Small intestine (tissue), 7 donors: ENCODE data around the gene MUC13. TPM values are rescaled to one million over a fixed set of nuclear protein-coding genes. Genes with fewer than 3 reads are reported as not detected.

Experiments
- DNase-seq, 2 donors: peaks; one replicate each; pipeline versions ENCODE4 v3.0.0 to v3.0.0-alpha.2; 2013
- FAIRE-seq: peaks from 2 replicates; lab custom pipeline; 2012; peaks lifted over from hg19 to GRCh38; lab: Jason Lieb, UNC
- H3K27ac ChIP-seq, 3 donors: one replicate each; pipeline ENCODE4 v1.5.1; 2013; ENCODE audit warnings: low read length in 2 of 3, mild to moderate bottlenecking in 2 of 3, control low read depth in 1 of 3, inconsistent platforms in 1 of 3, low read depth in 1 of 3, moderate library complexity in 1 of 3
- H3K27me3 ChIP-seq, 3 donors: one replicate each; pipeline ENCODE4 v1.6.1; 2013; ENCODE audit warnings: low read length in 3 of 3, inconsistent platforms in 1 of 3; ENCODE audit not compliant: control insufficient read depth in 3 of 3, insufficient read depth in 3 of 3
- H3K36me3 ChIP-seq, 3 donors: one replicate each; pipeline ENCODE4 v1.6.1; 2013; ENCODE audit warnings: low read length in 3 of 3, inconsistent platforms in 1 of 3, low read depth in 1 of 3, mild to moderate bottlenecking in 1 of 3, moderate library complexity in 1 of 3; ENCODE audit not compliant: control insufficient read depth in 3 of 3, insufficient read depth in 2 of 3
- H3K4me1 ChIP-seq, 3 donors: one replicate each; pipeline ENCODE4 v1.6.1; 2013; ENCODE audit warnings: low read length in 2 of 3, inconsistent platforms in 1 of 3, low read depth in 1 of 3, mild to moderate bottlenecking in 1 of 3, moderate library complexity in 1 of 3; ENCODE audit not compliant: control insufficient read depth in 3 of 3, insufficient read depth in 2 of 3
- H3K4me3 ChIP-seq, 3 donors: one replicate each; pipeline ENCODE4 v1.5.1; 2013; ENCODE audit warnings: low read length in 3 of 3, control low read depth in 1 of 3, inconsistent platforms in 1 of 3, low read depth in 1 of 3, mild to moderate bottlenecking in 1 of 3, moderate library complexity in 1 of 3
- H3K9me3 ChIP-seq, 2 donors: one replicate each; pipeline ENCODE4 v1.6.1; 2013; ENCODE audit warnings: low read depth in 1 of 2, low read length in 1 of 2; ENCODE audit not compliant: control insufficient read depth in 2 of 2, insufficient read depth in 1 of 2
- WGBS, 3 donors: extraction: QIAGEN DNeasy Blood & Tissue Kit; methylation state at CpG; one replicate each; pipeline ENCODE4 v1.1.7; 2013; 5-methylcytosine and 5-hydroxymethylcytosine counted together
- polyA plus RNA-seq, 4 donors: library from polyadenylated mRNA; stranded (reverse) in 3 of 4; unstranded in 1 of 4; fragments of 200-250 nt in 3 of 4; fragments of 120-200 nt in 1 of 4; gene quantifications; one replicate each; pipeline versions ENCODE4 v1.2.1 to v1.2.3, GENCODE V29; 2013
- donor health status: healthy with polysubstance abuse.
- donor health status: control.
- donor health status: control.
- donor health status: Bipolar disorder and iron deficiency.
- donor health status: healthy.

MUC13 gene
- polyA plus RNA-seq, 4 donors, result 178 to 1,389 (median 408) TPM

DNA sequence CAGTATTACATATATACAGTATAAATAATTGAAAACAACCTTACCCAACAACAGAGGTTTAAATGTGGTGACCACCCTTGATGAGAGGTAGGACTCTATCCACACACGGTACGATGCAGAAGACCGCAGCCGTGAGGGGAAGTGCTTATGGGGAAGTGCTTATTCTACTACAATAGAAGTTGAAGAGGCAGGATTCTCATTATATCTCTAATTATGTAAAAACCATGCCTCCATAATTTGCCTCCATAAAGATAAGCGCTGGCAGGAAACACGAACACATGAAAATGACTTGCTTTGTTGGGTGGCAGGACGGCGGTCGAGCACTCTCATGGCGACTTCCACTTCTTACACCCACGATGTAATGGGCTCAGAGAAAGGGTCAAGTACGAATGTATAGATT lies 7.2 kb upstream of the MUC13 start:
- Histone ChIP-seq H3K4me3 (no peak overlapping the region), H3K27ac (no peak overlapping the region), H3K27me3 (peaks cover 0 to 2% (median 0%) of the 10 kb centered on the region in 3 donors), H3K36me3 (no peaks in the 10 kb centered on the region), H3K9me3 (peaks cover 0 to 1% of the 10 kb centered on the region in 2 donors), H3K4me1 (no peaks in the 10 kb centered on the region)
- FAIRE-seq (no peak), DNase-seq (no peak)
- WGBS, 3 donors, result 72 to 85% (median 80%) methylated on average over 12 of the region's 12 CpGs

DNA sequence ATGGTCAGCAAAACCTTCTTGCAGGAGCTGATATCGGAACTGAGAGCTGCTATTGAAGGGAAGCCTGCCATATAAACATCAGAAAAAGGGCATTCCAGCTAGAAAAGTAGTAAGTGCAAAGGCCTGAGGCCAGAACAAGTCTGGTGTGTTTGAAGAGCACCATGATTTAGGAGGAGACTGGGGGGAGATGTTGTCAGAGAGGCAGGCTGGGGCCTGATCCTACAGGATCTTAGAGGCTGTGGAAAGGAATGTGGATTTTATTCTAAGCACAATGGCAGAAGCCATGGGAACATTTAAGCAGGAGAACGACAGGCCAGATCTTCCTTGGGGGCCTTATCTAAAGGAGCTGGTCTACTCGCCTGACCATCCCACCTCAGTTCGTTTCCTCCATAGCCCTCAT lies 5.1 kb upstream of the MUC13 start:
- FAIRE-seq (no peak), DNase-seq (no peak)
- H3K36me3 ChIP-seq, result no peaks in the 10 kb centered on the region
- peaks cover 0 to 15% of the 10 kb centered on the region in 2 donors for H3K9me3 ChIP-seq
- 72 to 91% (median 91%) methylated on average over 4 of the region's 4 CpGs for WGBS, 3 donors
- H3K4me3 ChIP-seq, result no peak overlapping the region
- peaks cover 0 to 11% (median 0%) of the 10 kb centered on the region in 3 donors for H3K4me1 ChIP-seq
- no peak overlapping the region for H3K27ac ChIP-seq
- peaks cover 0 to 2% (median 0%) of the 10 kb centered on the region in 3 donors for H3K27me3 ChIP-seq

- WGBS, 3 donors, result 91 to 93% (median 93%) methylated on average over 5 of the region's 5 CpGs
- Histone ChIP-seq H3K4me1 (peaks cover 0 to 11% (median 0%) of the 10 kb centered on the region in 3 donors), H3K36me3 (no peaks in the 10 kb centered on the region), H3K27me3 (peaks cover 0 to 3% (median 0%) of the 10 kb centered on the region in 3 donors), H3K27ac (no peak overlapping the region), H3K4me3 (no peak overlapping the region), H3K9me3 (peaks cover 0 to 15% of the 10 kb centered on the region in 2 donors)
- FAIRE-seq (no peak), DNase-seq (no peak)
Observed at GRCh38 chr3:124938896-124939295, 4.3 kb upstream of the MUC13 start.

DNA sequence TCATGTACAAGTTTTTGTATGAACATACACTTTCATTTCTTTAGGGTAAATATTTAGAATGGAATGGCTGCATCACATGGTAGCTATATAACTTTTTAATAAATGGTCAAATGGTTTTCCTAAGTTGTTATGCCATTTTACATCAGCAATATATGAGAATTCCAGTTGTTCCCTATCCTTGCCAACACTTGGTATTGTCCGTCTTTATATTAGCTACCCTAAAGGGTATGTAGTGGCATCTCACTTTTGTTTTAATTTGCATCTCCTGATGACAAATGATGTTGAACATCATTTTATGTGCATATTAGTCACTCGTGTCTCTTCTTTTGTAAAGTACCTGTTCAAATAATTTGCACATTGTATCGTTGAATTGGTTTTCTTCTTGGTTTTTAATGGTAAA lies 2.5 kb upstream of the MUC13 start:
- Histone ChIP-seq H3K4me3 (no peak overlapping the region), H3K27ac (no peak overlapping the region), H3K27me3 (peaks cover 0 to 3% (median 0%) of the 10 kb centered on the region in 3 donors), H3K4me1 (peaks cover 0 to 11% (median 0%) of the 10 kb centered on the region in 3 donors), H3K36me3 (peaks cover 0 to 10% (median 0%) of the 10 kb centered on the region in 3 donors), H3K9me3 (peaks cover 0 to 15% of the 10 kb centered on the region in 2 donors)
- FAIRE-seq (no peak), DNase-seq (no peak)
- WGBS, 3 donors, result 93 to 98% (median 93%) methylated on average over 3 of the region's 3 CpGs

DNA sequence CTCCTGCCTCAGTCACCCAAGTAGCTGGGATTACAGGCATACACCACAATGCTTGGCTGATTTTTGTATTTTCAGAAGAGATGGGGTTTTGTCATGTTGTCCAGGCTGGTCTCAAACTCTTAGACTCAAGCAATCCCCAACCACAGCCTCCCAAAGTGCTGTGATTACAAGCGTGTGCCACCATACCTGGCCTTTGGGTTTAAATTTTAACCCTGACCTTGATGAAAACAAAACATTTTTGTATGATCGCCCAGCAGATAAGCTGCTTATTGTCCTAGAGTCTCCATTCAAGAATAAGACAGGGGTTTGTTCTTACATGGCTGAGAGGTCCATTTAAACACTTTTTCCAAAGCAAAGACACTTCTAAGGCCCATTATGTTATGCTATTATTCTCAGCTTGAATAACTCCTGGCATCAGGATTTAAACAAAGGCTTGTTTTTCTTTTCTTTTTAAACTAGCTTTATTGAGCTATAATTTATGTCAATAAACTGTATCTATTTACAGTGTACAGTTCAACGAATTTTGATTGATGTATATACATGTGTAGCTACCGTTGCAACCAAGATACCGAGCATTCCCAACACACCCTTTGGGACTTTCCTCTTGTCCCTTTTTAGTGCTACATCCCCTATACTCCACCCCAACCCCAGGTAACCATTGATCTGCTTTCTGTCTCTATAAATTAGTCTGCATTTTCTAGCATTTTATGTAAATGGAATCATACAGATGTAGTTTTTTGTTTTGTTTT lies 1.4 kb upstream of the MUC13 start:
- Histone ChIP-seq H3K4me3 (no peak overlapping the region), H3K27me3 (peaks cover 0 to 3% (median 0%) of the 10 kb centered on the region in 3 donors), H3K36me3 (peaks cover 0 to 16% (median 0%) of the 10 kb centered on the region in 3 donors), H3K9me3 (peaks cover 0 to 15% of the 10 kb centered on the region in 2 donors), H3K27ac (no peak overlapping the region), H3K4me1 (peaks cover 0 to 11% (median 0%) of the 10 kb centered on the region in 3 donors)
- 28 to 55% (median 40%) methylated on average over 5 of the region's 5 CpGs for WGBS, 3 donors
- FAIRE-seq (no peak), DNase-seq (no peak)

DNA sequence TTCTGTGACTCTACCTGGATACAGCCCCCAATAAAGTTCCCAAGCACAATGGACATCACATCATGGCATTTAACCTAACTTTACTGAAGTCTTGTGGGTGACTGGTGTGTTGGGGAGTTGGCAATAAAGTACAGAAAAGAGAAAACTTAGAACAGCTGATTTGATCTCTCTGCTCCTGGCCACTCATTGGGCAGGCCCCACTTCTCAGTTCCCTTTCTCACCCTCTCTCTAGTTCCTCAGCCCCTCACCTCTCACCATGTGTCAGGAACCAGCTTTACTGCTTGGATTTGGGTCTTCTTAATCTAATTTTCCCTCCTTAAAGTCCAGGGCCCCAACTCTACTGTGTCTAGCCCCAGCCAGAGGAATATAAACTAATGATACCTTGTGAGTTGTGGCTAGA lies 713 bp upstream of the MUC13 start:
- FAIRE-seq (no peak), DNase-seq (peak in 1 of 2 donors; percentile 24)
- Histone ChIP-seq H3K27me3 (peaks cover 0 to 3% (median 0%) of the 10 kb centered on the region in 3 donors), H3K4me1 (peaks cover 0 to 11% (median 0%) of the 10 kb centered on the region in 3 donors), H3K4me3 (no peak overlapping the region), H3K36me3 (peaks cover 0 to 17% (median 0%) of the 10 kb centered on the region in 3 donors), H3K27ac (peak overlapping the region; percentile 43 to 98 (median 46)), H3K9me3 (peaks cover 0 to 15% of the 10 kb centered on the region in 2 donors)

- H3K27ac ChIP-seq, result peak overlapping the region in 2 of 3 donors; percentile 1 to 98
- FAIRE-seq (no peak), DNase-seq (peak; percentile 66 to 78)
- H3K9me3 ChIP-seq, result no peaks in the 10 kb centered on the region
- peaks cover 0 to 17% (median 7%) of the 10 kb centered on the region in 3 donors for H3K4me1 ChIP-seq
- H3K36me3 ChIP-seq, result peaks cover under 1 to 51% (median 11%) of the 10 kb centered on the region in 3 donors
- 20 to 27% (median 23%) methylated on average over 4 of the region's 4 CpGs for WGBS, 3 donors
- H3K4me3 ChIP-seq, result peak overlapping the region in 2 of 3 donors; percentile 89
- peaks cover 0 to 2% (median 0%) of the 10 kb centered on the region in 3 donors for H3K27me3 ChIP-seq
Observed at GRCh38 chr3:124928333-124929202, 6.0 kb downstream of the MUC13 start.

- FAIRE-seq (no peak), DNase-seq (no peak)
- Histone ChIP-seq H3K36me3 (peaks cover 5 to 48% (median 17%) of the 10 kb centered on the region in 3 donors), H3K4me3 (peak overlapping the region in 1 of 3 donors; percentile 89), H3K4me1 (peaks cover 0 to 17% (median 7%) of the 10 kb centered on the region in 3 donors), H3K27me3 (peaks cover 0 to 2% (median 0%) of the 10 kb centered on the region in 3 donors), H3K9me3 (no peaks in the 10 kb centered on the region), H3K27ac (peak overlapping the region in 2 of 3 donors; percentile 1 to 98)
- 88 to 94% (median 93%) methylated on average over 2 of the region's 2 CpGs for WGBS, 3 donors
Observed at GRCh38 chr3:124927574-124928045, 6.9 kb downstream of the MUC13 start.
